ENCODE measurements around the gene ZNF580. TPM values are rescaled to one million over a fixed set of nuclear protein-coding genes. Genes with fewer than 3 reads are reported as not detected.
A peak's percentile ranks its signal among the peaks of the same experiment; 100 is the strongest.

The ZNF580 gene
- total and polyA plus RNA-seq, 5 donors from 2014 or later: 14.3 to 30.8 (median 17.2) TPM

DNA sequence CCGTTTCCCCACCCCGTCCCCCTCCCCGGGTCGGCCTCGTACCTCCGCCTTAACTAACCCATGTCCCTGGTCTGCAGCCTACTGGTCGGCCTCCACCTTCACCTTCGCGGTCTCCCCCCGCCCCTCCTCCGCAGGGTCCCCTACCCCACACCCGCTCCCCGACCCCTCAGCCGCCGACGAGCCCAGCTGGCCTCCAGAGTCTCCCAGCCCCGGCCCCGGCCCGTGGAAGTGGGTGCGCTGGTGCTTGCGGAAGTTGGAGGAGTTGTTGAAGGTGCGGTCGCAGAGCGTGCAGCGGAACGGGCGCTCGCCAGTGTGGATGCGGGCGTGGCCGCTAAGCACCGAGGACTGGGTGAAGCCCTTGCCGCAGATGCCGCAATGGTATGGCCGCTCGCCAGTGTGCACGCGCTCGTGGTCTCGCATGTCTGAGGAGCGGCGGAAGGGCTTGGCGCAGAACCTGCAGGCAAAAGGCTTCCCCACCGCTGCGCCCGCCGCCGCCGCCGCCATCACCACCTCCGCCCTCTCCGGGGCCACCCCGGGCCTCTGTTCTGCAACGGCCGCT is 19.1 kb upstream of the ZNF580 start:
- Mint-ChIP-seq H3K9me3 (no peaks in the 10 kb centered on the region), H3K27me3 (no peaks in the 10 kb centered on the region), H3K4me3 (no peak overlapping the region), H3K27ac (no peak overlapping the region), H3K4me1 (peaks cover 11 to 49% (median 23%) of the 10 kb centered on the region in 4 donors), H3K36me3 (peaks cover 10% of the 10 kb centered on the region)
- peaks cover 28% of the 10 kb centered on the region for H3K4me1 ChIP-seq (ENCODE audit: control insufficient read depth, insufficient read depth, low read length, poor library complexity, severe bottlenecking)
- ATAC-seq (ENCODE audit: low read depth in 2 of 2): no peak
- H3K9me3 ChIP-seq (ENCODE audit: control insufficient read depth in 2 of 2, low read length in 2 of 2): no peaks in the 10 kb centered on the region
- no peaks in the 10 kb centered on the region for H3K27me3 ChIP-seq (ENCODE audit: control insufficient read depth, insufficient read depth, low read length)
- H3K36me3 ChIP-seq (ENCODE audit: control insufficient read depth, insufficient read depth, low read length): no peaks in the 10 kb centered on the region
- no peak overlapping the region for H3K27ac ChIP-seq (ENCODE audit: insufficient read depth, low read length, poor library complexity, severe bottlenecking)
- H3K4me3 ChIP-seq (ENCODE audit: low read depth, low read length): no peak overlapping the region
- no peak for DNase-seq

DNA sequence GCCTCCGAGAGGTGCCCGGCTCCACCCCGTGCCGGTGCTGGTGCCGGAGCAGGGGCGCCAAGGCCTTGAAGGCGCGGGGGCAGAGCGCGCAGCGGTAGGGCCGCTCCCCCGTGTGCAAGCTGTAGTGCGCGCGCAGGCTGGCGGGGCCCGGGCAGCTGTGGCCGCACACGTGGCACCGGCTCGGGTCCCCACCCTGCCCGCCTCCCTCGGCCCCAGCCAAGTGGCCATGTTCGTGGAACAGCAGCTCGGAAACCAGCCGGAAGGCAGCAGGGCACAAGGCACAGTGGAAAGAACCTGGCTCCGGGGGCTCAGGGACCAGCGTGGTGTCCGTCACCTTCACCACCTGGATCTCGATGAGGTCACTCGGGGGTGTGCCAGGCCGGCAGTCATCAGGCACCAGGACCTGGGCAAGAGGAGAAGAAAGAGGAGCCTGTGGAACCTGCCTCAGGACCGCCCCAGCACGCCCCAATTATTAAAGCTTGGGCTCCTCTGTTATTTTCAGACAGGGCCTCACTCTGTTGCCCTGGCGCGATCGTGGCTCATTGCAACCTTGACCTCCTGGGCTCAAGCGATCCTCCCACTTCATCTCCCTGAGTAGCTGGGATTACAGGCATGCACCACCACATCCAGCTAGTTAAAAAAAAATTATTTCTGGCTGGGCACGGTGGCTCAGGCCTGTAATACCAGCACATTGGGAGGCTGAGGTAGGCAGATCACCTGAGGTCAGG is 18.4 kb upstream of the ZNF580 start:
- Mint-ChIP-seq H3K4me1 (peaks cover 15 to 54% (median 26%) of the 10 kb centered on the region in 4 donors), H3K27ac (no peak overlapping the region), H3K36me3 (peaks cover 8% of the 10 kb centered on the region), H3K4me3 (no peak overlapping the region), H3K27me3 (no peaks in the 10 kb centered on the region), H3K9me3 (no peaks in the 10 kb centered on the region)
- Histone ChIP-seq H3K4me3 (ENCODE audit: low read depth, low read length) (no peak overlapping the region), H3K9me3 (ENCODE audit: control insufficient read depth in 2 of 2, low read length in 2 of 2) (no peaks in the 10 kb centered on the region), H3K36me3 (ENCODE audit: control insufficient read depth, insufficient read depth, low read length) (no peaks in the 10 kb centered on the region), H3K27ac (ENCODE audit: insufficient read depth, low read length, poor library complexity, severe bottlenecking) (no peak overlapping the region), H3K4me1 (ENCODE audit: control insufficient read depth, insufficient read depth, low read length, poor library complexity, severe bottlenecking) (peaks cover 33% of the 10 kb centered on the region), H3K27me3 (ENCODE audit: control insufficient read depth, insufficient read depth, low read length) (no peaks in the 10 kb centered on the region)
- no peak for ATAC-seq (ENCODE audit: low read depth in 2 of 2)
- no peak for DNase-seq

DNA sequence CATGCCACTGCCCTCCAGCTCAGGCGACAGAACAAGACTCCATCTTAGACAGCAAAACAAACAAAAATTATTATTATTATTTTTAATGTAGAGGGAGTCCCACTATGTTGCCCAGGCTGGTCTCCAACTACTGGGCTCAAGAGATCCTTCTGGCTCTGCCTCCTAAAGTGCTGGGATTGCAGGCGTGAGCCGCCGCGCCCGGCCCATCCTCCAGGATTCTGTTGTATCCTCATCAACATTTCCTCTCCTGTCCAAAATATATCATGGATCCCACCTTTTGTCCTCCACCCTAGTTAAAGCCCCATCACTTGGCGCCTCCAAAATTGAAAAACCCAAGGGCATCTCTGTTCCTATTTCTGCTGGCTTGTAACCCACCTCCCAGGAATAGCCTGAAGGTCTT is 17.7 kb upstream of the ZNF580 start:
- Mint-ChIP-seq H3K4me1 (peaks cover 17 to 54% (median 25%) of the 10 kb centered on the region in 4 donors), H3K27me3 (no peaks in the 10 kb centered on the region), H3K4me3 (peak overlapping the region in 1 of 4 donors; percentile 89), H3K36me3 (peaks cover 4% of the 10 kb centered on the region), H3K27ac (peak overlapping the region in 2 of 3 donors; percentile 98), H3K9me3 (no peaks in the 10 kb centered on the region)
- no peak overlapping the region for H3K4me3 ChIP-seq (ENCODE audit: low read depth, low read length)
- peaks cover 33% of the 10 kb centered on the region for H3K4me1 ChIP-seq (ENCODE audit: control insufficient read depth, insufficient read depth, low read length, poor library complexity, severe bottlenecking)
- no peaks in the 10 kb centered on the region for H3K27me3 ChIP-seq (ENCODE audit: control insufficient read depth, insufficient read depth, low read length)
- ATAC-seq (ENCODE audit: low read depth in 2 of 2) (no peak), DNase-seq (no peak)
- H3K27ac ChIP-seq (ENCODE audit: insufficient read depth, low read length, poor library complexity, severe bottlenecking): no peak overlapping the region
- H3K36me3 ChIP-seq (ENCODE audit: control insufficient read depth, insufficient read depth, low read length): no peaks in the 10 kb centered on the region
- no peaks in the 10 kb centered on the region for H3K9me3 ChIP-seq (ENCODE audit: control insufficient read depth in 2 of 2, low read length in 2 of 2)

DNA sequence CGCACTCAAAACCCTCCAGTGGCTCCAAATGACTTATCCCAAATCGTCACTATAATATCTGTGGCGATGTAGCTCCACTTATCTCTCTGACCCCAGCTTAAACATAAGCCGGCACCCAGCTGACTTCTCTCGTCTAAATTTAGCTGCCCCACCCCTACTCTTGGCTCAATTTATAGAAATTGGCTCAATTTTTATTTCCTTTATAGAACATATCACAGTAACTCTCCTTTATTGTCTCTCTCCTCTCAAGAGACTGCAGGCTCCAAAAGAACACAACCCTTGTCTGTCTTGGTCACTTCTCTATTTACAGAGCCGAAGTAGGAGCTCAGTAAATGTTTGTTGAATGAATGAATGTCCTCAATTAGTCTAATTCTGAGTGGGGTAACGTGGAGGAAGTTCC is 17.2 kb upstream of the ZNF580 start:
- H3K27ac ChIP-seq (ENCODE audit: insufficient read depth, low read length, poor library complexity, severe bottlenecking): peak overlapping the region; percentile 96

DNA sequence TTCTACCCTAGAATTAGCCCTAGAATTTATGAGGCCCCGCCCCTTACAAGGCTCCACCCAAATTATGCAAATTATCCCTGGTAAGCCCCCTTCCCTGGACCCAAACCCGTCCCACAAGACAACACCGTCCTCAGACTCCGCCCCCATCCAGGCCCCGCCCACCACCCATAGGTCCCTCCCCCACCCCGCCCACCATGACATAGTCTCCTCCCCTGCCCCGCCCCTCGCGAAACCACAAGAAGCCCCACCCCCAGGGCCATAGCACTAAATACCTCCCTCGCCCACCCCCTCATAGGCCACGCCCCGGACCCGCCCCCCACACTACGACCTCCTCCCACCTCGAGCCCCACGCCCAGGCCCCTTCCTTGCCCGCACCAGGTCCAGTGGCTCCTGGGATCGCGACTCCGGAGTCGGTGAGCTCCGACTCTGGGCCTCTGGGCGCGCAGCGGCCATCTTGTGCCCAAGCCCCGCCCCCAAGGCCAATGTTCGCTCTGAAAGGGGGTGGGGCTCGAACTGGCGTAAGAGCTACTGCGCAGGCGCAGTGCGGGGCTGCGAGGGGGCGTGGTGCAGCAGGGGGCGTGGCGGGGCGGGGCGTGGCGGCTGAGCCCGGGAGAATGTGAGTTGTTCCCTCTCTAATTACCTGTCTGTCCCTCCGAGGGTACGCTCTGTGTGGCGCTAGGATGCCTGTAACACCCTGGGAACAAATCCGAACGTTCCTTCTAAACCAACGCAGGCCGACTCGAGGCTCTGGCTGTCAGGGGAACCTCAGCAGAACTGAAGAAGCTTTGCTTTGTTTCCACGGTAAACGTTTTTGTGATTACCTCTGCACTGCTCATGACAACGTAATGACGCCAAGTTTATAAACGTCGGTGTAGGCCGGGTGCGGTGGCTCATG is 16.4 kb upstream of the ZNF580 start, which contains the start of gene ZNF784:
Gene ZNF784, minus strand, starts transcription at position 458 of the 895 bp plus-strand sequence. Its CDS starts 5 bp downstream, at position 453.
- Histone ChIP-seq H3K27ac (ENCODE audit: insufficient read depth, low read length, poor library complexity, severe bottlenecking) (peak within 1 kb of the TSS; percentile 96), H3K4me1 (ENCODE audit: control insufficient read depth, insufficient read depth, low read length, poor library complexity, severe bottlenecking) (peaks cover 33% of the 10 kb centered on the region), H3K4me3 (ENCODE audit: low read depth, low read length) (peak within 1 kb of the TSS; percentile 76), H3K27me3 (ENCODE audit: control insufficient read depth, insufficient read depth, low read length) (no peaks in the 10 kb centered on the region), H3K36me3 (ENCODE audit: control insufficient read depth, insufficient read depth, low read length) (no peaks in the 10 kb centered on the region), H3K9me3 (ENCODE audit: control insufficient read depth in 2 of 2, low read length in 2 of 2) (no peaks in the 10 kb centered on the region)
- ATAC-seq (ENCODE audit: low read depth in 2 of 2) (peak; percentile 80 to 84), DNase-seq (peak; percentile 90 to 93 (median 92))
- peak within 1 kb of the TSS; percentile 89 to 95 (median 91) for H3K4me3 Mint-ChIP-seq
- peak within 1 kb of the TSS; percentile 97 to 98 (median 98) for H3K27ac Mint-ChIP-seq
- H3K4me1 Mint-ChIP-seq: peaks cover 17 to 53% (median 25%) of the 10 kb centered on the region in 4 donors
- H3K9me3 Mint-ChIP-seq: no peaks in the 10 kb centered on the region
- no peaks in the 10 kb centered on the region for H3K27me3 Mint-ChIP-seq
- H3K36me3 Mint-ChIP-seq: peaks cover 4% of the 10 kb centered on the region

More for the DNA sequence above, 17.2 kb upstream of the ZNF580 start:
- no peak overlapping the region for H3K4me3 ChIP-seq (ENCODE audit: low read depth, low read length)
- Mint-ChIP-seq H3K9me3 (no peaks in the 10 kb centered on the region), H3K27me3 (no peaks in the 10 kb centered on the region), H3K36me3 (peaks cover 4% of the 10 kb centered on the region), H3K4me3 (peak overlapping the region in 3 of 4 donors; percentile 89 to 93 (median 89)), H3K4me1 (peaks cover 17 to 54% (median 25%) of the 10 kb centered on the region in 4 donors), H3K27ac (peak overlapping the region in 2 of 3 donors; percentile 98)
- no peak for ATAC-seq (ENCODE audit: low read depth in 2 of 2)
- no peaks in the 10 kb centered on the region for H3K27me3 ChIP-seq (ENCODE audit: control insufficient read depth, insufficient read depth, low read length)
- H3K36me3 ChIP-seq (ENCODE audit: control insufficient read depth, insufficient read depth, low read length): no peaks in the 10 kb centered on the region
- H3K9me3 ChIP-seq (ENCODE audit: control insufficient read depth in 2 of 2, low read length in 2 of 2): no peaks in the 10 kb centered on the region
- no peak for DNase-seq
- H3K4me1 ChIP-seq (ENCODE audit: control insufficient read depth, insufficient read depth, low read length, poor library complexity, severe bottlenecking): peaks cover 33% of the 10 kb centered on the region

DNA sequence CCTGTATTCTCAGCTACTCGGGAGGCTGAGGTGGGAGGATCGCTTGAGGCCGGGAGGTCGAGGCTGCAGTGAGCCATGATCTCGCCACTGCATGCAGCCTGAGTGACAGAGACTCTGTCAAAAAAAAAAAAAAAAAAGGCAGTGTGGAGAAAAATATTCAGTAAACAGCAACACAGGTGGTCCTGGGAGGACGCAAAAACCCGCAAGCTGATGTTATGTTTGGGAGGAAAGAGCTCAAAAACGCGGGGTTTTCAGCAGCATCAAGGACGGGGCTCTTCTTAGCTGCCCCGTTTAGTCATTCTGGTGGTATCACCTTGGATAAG is 15.8 kb upstream of the ZNF580 start:
- no peaks in the 10 kb centered on the region for H3K36me3 ChIP-seq (ENCODE audit: control insufficient read depth, insufficient read depth, low read length)
- H3K27ac Mint-ChIP-seq: peak overlapping the region in 2 of 3 donors; percentile 98
- H3K27ac ChIP-seq (ENCODE audit: insufficient read depth, low read length, poor library complexity, severe bottlenecking): peak overlapping the region; percentile 96
- peaks cover 17 to 49% (median 25%) of the 10 kb centered on the region in 4 donors for H3K4me1 Mint-ChIP-seq
- H3K27me3 Mint-ChIP-seq: no peaks in the 10 kb centered on the region
- H3K4me3 ChIP-seq (ENCODE audit: low read depth, low read length): peak overlapping the region; percentile 76
- no peaks in the 10 kb centered on the region for H3K9me3 ChIP-seq (ENCODE audit: control insufficient read depth in 2 of 2, low read length in 2 of 2)
- H3K36me3 Mint-ChIP-seq: peaks cover 4% of the 10 kb centered on the region
- no peaks in the 10 kb centered on the region for H3K27me3 ChIP-seq (ENCODE audit: control insufficient read depth, insufficient read depth, low read length)
- peak overlapping the region; percentile 89 to 95 (median 91) for H3K4me3 Mint-ChIP-seq
- H3K4me1 ChIP-seq (ENCODE audit: control insufficient read depth, insufficient read depth, low read length, poor library complexity, severe bottlenecking): peaks cover 33% of the 10 kb centered on the region
- ATAC-seq (ENCODE audit: low read depth in 2 of 2): no peak
- DNase-seq: no peak
- no peaks in the 10 kb centered on the region for H3K9me3 Mint-ChIP-seq

DNA sequence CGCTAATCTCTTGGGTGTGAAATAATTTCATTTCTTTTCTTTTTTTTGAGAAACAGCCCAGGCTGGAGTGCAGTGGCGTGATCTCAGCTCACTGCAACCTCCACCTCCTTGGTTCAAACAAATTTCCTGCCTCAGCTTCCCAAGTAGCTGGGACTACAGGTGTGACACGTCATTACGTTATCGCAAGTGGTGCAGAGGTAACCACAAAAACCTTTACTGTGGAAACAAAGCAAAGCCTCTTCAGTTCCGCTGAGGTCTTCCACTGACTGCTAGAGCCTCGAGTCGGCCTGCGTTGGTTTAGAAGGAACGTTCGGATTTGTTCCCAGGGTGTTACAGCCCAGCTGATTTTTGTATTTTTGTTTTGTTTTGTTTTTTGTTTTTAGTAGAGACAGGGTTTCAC is 14.5 kb upstream of the ZNF580 start:
- no peaks in the 10 kb centered on the region for H3K9me3 Mint-ChIP-seq
- ATAC-seq (ENCODE audit: low read depth in 2 of 2): peak; percentile 25 to 29
- H3K27ac Mint-ChIP-seq: peak overlapping the region; percentile 85 to 93 (median 92)

More for the DNA sequence above, 14.5 kb upstream of the ZNF580 start:
- peak overlapping the region; percentile 75 to 87 (median 80) for H3K4me3 Mint-ChIP-seq
- H3K4me1 Mint-ChIP-seq: peaks cover 17 to 38% (median 25%) of the 10 kb centered on the region in 4 donors
- DNase-seq: peak; percentile 47 to 80 (median 72)
- Histone ChIP-seq H3K36me3 (ENCODE audit: control insufficient read depth, insufficient read depth, low read length) (no peaks in the 10 kb centered on the region), H3K27ac (ENCODE audit: insufficient read depth, low read length, poor library complexity, severe bottlenecking) (peak overlapping the region; percentile 76), H3K4me1 (ENCODE audit: control insufficient read depth, insufficient read depth, low read length, poor library complexity, severe bottlenecking) (peaks cover 33% of the 10 kb centered on the region), H3K9me3 (ENCODE audit: control insufficient read depth in 2 of 2, low read length in 2 of 2) (no peaks in the 10 kb centered on the region), H3K27me3 (ENCODE audit: control insufficient read depth, insufficient read depth, low read length) (no peaks in the 10 kb centered on the region), H3K4me3 (ENCODE audit: low read depth, low read length) (peak overlapping the region; percentile 65)
- no peaks in the 10 kb centered on the region for H3K36me3 Mint-ChIP-seq
- H3K27me3 Mint-ChIP-seq: no peaks in the 10 kb centered on the region
